Mucosa of descending colon (tissue), 3 donors: Measurements from ENCODE around the gene RNF40. TPM values are rescaled to one million over a fixed set of nuclear protein-coding genes. Genes with fewer than 3 reads are reported as not detected.

ENCODE experiments used
- ATAC-seq: fragments of 200-7000 bp; cut with Tn5 transposase; one replicate; pipeline ENCODE4 v1.9.1; 2020; ENCODE audit warnings: mild to moderate bottlenecking, moderate library complexity
- DNase-seq, 3 donors: peaks; one replicate each; pipeline ENCODE4 v3.0.0-alpha.2; 2020
- H3K36me3 ChIP-seq: fragments of 200-600 bp; one replicate; pipeline ENCODE4 v1.8.0; 2021; ENCODE audit warnings: low read depth, mild to moderate bottlenecking
- H3K4me1 ChIP-seq: fragments of 200-600 bp; one replicate; pipeline ENCODE4 v1.8.0; 2021; ENCODE audit warnings: low read depth, mild to moderate bottlenecking
- H3K4me3 ChIP-seq: fragments of 200-600 bp; one replicate; pipeline ENCODE4 v1.8.0; 2021; ENCODE audit warnings: mild to moderate bottlenecking
- H3K9me3 ChIP-seq: fragments of 200-600 bp; one replicate; pipeline ENCODE4 v1.8.0; 2021; ENCODE audit warnings: mild to moderate bottlenecking
- intact Hi-C, 2 donors: fragments of 100-400 bp; cut with DNase I in 1 of 2; cut with micrococcal nuclease in 1 of 2; formaldehyde crosslinking; loops; one replicate each; pipeline versions ENCODE4 v1.11.0 to v1.11.1; 2022; cut with DNase I, micrococcal nuclease
- total RNA-seq, 3 donors: library from RNA; stranded (reverse); fragmentation: NEBNext Ultra II Directional in 2 of 3; extraction: Animal tissue kit (Norgen Biotek cat#: 25700) in 2 of 3; gene quantifications; one replicate each; pipeline versions ENCODE4 v1.2.1 to v1.2.4, GENCODE V29; 2021 to 2023
- TF ChIP-seq, protein P1 (sequence below): fragments of 200-600 bp; IDR thresholded peaks from one replicate; pipeline ENCODE4 v1.8.0; 2022; ENCODE audit warnings: antibody characterized with exemption, mild to moderate bottlenecking
- donor health status: DM: no; HTN: no; CAD: no; lungs with moderate emphysema.
- donor health status: DM: no; HTN: no; CAD: no.
- donor health status: DM: no; HTN: yes; CAD: no.

RNF40 gene
- total RNA-seq, 3 donors from 2014 or later, result 87.6 to 110 (median 96.3) TPM

DNA sequence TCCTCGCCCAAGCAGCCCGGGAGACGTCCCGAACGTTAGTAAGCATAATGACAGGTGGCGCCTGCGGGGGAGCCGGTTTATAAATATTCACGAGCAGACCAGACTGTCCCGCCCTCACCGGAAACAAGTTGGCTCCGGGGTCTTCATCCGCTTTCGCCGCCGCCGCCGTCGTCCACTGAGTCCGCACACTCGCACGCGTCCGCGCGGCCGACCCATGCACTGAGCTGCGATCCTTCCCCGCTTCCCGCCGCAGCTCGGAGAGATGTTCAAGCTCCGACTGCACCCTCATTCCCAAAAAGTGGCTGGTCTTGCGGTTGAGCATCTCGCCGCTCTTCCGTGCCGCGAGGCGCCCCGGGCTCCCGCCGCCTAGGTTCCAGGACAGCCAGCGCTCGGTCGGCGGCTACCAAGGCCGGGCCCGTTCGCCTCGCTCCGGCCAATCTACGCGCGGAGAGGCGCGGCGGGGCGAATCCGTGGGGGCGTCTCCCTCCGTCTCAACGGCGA is 645 bp upstream of the RNF40 start:
- no peaks in the 10 kb centered on the region for H3K9me3 ChIP-seq
- H3K4me3 ChIP-seq, result peak overlapping the region; percentile 74
- TF ChIP-seq, protein P1, sequence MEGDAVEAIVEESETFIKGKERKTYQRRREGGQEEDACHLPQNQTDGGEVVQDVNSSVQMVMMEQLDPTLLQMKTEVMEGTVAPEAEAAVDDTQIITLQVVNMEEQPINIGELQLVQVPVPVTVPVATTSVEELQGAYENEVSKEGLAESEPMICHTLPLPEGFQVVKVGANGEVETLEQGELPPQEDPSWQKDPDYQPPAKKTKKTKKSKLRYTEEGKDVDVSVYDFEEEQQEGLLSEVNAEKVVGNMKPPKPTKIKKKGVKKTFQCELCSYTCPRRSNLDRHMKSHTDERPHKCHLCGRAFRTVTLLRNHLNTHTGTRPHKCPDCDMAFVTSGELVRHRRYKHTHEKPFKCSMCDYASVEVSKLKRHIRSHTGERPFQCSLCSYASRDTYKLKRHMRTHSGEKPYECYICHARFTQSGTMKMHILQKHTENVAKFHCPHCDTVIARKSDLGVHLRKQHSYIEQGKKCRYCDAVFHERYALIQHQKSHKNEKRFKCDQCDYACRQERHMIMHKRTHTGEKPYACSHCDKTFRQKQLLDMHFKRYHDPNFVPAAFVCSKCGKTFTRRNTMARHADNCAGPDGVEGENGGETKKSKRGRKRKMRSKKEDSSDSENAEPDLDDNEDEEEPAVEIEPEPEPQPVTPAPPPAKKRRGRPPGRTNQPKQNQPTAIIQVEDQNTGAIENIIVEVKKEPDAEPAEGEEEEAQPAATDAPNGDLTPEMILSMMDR, result no peak
- H3K36me3 ChIP-seq, result peaks cover 11% of the 10 kb centered on the region
- H3K4me1 ChIP-seq, result peaks cover 20% of the 10 kb centered on the region
- peak; percentile 42 for ATAC-seq
- peak in 2 of 3 donors; percentile 46 to 63 for DNase-seq
- intact Hi-C loops, result no loop called here

DNA sequence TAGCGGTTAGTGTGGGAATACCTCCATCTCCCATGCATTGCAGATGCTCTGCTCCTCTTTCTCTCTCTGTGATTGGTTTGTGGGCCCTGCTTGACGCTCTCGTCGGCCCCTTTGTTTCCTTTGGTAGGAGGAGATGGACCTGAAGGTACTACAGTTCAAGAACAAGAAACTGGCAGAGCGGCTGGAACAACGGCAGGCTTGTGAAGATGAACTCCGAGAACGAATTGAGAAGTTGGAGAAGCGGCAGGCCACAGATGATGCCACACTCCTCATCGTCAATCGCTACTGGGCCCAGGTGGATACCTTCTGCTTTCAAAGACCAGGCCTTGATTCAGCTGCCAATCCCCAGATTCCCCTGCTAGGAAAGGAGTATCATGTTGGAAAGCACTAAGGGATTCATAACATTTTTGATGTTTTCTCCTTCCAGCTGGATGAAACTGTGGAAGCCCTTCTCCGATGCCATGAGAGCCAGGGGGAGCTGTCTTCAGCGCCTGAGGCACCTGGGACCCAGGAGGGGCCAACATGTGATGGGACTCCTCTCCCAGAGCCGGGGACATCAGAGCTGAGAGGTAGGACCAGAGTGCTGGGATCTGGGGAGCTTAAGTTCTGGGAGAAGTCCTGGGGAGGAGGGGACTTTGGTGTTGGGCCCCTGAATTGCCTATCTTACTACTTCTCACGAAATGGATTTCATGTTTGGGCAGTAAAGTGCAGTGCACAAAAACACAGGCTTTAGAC is 1.0 kb downstream of the RNF40 start:
- Histone ChIP-seq H3K9me3 (no peaks in the 10 kb centered on the region), H3K36me3 (peaks cover 16% of the 10 kb centered on the region), H3K4me1 (peaks cover 20% of the 10 kb centered on the region), H3K4me3 (no peak overlapping the region)
- intact Hi-C loops, result no loop called here
- ATAC-seq (no peak), DNase-seq (peak in 2 of 3 donors; percentile 22 to 34)
- TF ChIP-seq, protein P1, result no peak

DNA sequence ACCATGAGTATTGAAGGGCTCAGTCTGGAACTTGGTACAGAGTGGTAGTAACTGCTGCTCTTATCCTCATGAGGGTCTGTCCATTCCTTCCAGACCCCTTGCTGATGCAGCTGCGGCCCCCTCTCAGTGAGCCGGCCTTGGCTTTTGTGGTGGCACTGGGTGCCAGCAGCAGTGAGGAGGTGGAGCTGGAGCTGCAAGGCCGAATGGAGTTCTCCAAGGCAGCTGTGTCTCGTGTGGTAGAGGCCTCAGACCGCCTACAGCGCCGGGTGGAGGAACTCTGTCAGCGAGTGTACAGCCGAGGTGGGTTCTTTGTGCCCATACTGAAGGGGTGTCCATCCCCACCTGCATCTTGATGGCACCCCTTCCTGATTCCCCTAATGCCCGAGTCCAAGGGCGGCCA is 2.0 kb downstream of the RNF40 start:
- peaks cover 25% of the 10 kb centered on the region for H3K36me3 ChIP-seq
- DNase-seq, result peak in 2 of 3 donors; percentile 23 to 33
- intact Hi-C loops, result no loop called here

DNA sequence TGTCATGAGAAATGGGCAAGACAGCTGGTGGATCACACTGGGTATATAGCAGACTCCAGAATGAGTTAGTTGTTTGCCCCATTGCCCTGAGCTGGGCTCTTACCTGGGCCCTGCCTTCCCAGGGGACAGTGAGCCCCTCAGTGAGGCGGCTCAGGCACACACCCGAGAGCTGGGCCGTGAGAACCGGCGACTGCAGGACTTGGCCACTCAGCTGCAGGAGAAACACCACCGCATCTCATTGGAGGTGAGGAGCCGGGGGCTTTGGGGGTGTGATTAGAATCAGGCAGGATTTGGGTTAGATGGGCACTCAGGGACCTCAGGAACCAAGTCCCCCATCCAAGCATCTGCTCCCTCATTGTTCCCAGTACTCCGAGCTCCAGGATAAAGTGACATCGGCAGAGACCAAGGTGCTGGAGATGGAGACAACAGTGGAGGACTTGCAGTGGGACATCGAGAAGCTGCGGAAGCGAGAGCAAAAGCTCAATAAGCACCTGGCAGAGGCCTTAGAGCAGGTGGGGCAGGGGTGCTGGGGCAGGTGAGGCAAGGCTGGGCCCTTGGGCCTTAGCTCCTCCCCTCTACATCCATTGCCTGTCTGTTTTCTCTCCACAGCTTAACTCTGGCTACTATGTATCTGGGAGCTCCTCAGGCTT is 2.8 kb downstream of the RNF40 start:
- DNase-seq, result peak in 1 of 3 donors; percentile 16
- H3K9me3 ChIP-seq, result no peaks in the 10 kb centered on the region
- H3K4me1 ChIP-seq, result peaks cover 20% of the 10 kb centered on the region
- peaks cover 29% of the 10 kb centered on the region for H3K36me3 ChIP-seq
- TF ChIP-seq, protein P1, result no peak
- intact Hi-C loops, result no loop called here
- H3K4me3 ChIP-seq, result no peak overlapping the region
- no peak for ATAC-seq

More for the DNA sequence above, 2.0 kb downstream of the RNF40 start:
- no peak overlapping the region for H3K4me3 ChIP-seq
- peaks cover 20% of the 10 kb centered on the region for H3K4me1 ChIP-seq
- TF ChIP-seq, protein P1, result no peak
- H3K9me3 ChIP-seq, result no peaks in the 10 kb centered on the region
- no peak for ATAC-seq

DNA sequence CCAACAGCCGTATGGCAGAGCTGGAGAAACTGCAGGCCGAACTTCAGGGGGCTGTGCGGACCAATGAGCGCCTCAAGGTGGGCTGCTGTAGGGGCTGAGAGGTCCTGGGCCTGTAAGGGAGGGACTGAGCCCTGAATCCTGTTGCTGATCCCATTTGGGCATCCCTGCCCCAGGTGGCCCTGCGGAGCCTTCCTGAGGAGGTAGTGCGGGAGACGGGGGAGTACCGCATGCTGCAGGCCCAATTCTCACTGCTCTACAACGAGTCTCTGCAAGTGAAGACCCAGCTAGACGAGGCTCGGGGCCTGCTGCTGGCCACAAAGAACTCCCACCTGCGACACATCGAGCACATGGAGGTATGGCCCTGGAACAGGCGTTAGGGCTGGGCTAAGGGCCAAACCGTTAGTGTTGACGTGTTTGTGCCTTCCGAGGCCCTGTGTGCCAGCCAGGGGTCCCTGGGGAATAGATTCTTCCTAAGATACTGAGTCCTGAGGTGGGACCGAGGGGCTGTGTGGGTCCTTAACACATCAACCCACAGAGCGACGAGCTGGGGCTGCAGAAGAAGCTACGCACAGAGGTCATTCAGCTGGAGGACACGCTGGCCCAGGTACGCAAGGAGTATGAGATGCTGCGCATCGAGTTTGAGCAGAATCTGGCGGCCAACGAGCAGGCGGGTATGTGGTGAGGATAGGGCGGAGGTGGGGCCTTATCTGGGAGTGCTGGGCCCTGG is 4.2 kb downstream of the RNF40 start:
- Histone ChIP-seq H3K36me3 (peaks cover 29% of the 10 kb centered on the region), H3K9me3 (no peaks in the 10 kb centered on the region), H3K4me1 (peaks cover 10% of the 10 kb centered on the region), H3K4me3 (no peak overlapping the region)
- intact Hi-C loops, result no loop called here
- DNase-seq, result peak in 1 of 3 donors; percentile 24
- TF ChIP-seq, protein P1, result no peak
- no peak for ATAC-seq
